GM20000 (cell line): Measurements from ENCODE around the gene SH3BP4.

Experiments used
- DNase-seq: peaks from one replicate; pipeline ENCODE4 v3.0.0; 2012; ENCODE audit warnings: low spot score
- TF ChIP-seq, protein P1 (sequence below): IDR thresholded peaks from 2 replicates; pipeline ENCODE4 v1.5.1; 2012; ENCODE audit warnings: mild to moderate bottlenecking, control low read depth; ENCODE audit errors: extremely low read depth, missing control alignments

SH3BP4 gene

DNA sequence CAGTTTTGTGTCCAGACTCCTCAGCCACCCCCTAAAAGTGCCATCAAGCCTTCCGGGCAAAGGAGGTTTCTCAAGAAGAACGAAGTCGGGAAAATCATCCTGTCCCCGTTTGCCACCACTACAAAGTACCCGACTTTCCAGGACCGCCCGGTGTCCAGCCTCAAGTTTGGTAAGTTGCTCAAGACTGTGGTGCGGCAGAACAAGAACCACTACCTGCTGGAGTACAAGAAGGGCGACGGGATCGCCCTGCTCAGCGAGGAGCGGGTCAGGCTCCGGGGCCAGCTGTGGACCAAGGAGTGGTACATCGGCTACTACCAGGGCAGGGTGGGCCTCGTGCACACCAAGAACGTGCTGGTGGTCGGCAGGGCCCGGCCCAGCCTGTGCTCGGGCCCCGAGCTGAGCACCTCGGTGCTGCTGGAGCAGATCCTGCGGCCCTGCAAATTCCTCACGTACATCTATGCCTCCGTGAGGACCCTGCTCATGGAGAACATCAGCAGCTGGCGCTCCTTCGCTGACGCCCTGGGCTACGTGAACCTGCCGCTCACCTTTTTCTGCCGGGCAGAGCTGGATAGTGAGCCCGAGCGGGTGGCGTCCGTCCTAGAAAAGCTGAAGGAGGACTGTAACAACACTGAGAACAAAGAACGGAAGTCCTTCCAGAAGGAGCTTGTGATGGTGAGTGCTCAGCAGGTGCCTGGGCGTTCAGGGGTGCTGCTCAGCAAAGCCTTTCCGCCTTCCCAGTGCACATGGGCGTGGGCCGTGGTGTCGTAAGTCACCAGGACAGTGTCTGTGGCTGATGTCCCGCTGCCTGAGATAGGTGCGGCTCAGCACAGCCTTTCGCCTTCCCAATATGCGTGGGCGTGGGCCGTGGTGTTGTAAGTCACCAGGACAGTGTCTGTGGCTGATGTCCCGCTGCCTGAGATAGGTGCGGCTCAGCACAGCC, 91.0 kb downstream of the SH3BP4 start:
- no peak for DNase-seq
- TF ChIP-seq, protein P1, sequence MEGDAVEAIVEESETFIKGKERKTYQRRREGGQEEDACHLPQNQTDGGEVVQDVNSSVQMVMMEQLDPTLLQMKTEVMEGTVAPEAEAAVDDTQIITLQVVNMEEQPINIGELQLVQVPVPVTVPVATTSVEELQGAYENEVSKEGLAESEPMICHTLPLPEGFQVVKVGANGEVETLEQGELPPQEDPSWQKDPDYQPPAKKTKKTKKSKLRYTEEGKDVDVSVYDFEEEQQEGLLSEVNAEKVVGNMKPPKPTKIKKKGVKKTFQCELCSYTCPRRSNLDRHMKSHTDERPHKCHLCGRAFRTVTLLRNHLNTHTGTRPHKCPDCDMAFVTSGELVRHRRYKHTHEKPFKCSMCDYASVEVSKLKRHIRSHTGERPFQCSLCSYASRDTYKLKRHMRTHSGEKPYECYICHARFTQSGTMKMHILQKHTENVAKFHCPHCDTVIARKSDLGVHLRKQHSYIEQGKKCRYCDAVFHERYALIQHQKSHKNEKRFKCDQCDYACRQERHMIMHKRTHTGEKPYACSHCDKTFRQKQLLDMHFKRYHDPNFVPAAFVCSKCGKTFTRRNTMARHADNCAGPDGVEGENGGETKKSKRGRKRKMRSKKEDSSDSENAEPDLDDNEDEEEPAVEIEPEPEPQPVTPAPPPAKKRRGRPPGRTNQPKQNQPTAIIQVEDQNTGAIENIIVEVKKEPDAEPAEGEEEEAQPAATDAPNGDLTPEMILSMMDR: no peak

DNA sequence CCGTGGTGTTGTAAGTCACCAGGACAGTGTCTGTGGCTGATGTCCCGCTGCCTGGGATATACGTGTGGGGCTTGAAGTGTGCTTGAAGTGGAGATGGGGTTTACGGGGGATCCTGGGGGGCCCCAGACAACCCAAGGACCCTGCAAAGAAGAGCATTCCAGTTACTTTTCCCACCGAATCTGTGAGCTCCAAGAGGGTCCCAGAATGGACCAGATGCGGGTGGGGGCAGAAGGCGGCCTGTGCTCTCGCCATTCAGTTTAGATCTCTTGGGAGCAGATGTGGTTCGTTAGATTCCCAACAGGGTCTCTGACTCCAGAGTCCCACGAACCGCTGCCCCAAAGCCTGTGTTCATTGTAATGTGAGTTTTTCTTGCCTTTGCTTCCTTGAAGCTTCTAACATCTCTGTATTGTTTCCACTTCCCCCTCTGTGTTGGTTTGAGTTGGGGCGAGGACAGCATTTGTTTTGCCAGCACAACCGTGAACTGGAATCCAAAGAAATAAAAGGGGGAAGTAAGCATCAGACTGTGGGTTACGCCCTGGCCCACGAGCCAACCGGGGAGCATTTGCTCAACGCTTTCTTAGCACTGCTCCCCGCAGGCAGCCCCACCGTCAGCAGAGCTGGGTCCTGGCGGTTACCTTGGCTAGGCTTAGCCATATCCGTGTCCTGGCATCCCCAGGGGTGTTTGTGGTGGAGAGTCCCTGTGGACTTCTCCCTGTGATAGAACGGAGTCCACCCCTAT, 92.1 kb downstream of the SH3BP4 start:
- DNase-seq: no peak
- TF ChIP-seq, protein P1: no peak

DNA sequence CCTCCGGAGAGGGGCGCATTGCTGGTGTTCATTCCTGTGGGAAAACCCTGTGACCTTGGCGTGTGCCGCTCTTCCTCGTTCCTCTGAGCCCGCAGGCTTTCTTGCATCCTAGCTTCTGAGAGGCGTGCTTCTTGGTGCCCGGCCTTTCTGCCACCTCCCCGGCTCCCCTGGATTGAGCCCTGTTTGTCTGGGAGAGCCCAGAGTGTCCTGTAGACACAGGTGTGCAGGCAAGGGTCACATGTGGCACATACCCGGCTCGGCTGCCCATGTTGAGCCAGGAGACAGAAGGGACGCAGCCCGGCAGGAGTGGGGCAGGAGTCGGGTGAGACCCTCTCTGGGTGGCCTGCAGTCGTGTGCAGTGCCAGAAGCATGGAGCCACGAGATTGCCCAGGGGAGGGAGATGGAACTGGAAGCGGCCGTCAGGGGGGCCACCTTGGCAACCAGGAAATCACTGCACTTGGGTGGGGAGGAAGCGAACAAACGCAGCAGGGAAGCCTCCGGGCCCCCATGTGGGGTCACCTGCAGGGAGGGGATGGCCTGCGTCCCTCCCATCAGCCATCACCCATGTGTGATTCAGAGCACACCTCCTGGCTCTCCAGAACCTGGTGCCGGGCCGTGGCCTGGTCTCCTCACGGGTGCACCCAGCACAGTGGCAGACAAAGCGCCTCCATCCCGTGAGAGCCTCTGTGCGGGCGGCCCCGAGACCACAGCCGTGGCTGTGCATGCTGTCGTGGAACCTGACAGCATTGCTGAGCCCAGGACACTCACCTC, 92.9 kb downstream of the SH3BP4 start:
- TF ChIP-seq, protein P1: no peak
- no peak for DNase-seq

DNA sequence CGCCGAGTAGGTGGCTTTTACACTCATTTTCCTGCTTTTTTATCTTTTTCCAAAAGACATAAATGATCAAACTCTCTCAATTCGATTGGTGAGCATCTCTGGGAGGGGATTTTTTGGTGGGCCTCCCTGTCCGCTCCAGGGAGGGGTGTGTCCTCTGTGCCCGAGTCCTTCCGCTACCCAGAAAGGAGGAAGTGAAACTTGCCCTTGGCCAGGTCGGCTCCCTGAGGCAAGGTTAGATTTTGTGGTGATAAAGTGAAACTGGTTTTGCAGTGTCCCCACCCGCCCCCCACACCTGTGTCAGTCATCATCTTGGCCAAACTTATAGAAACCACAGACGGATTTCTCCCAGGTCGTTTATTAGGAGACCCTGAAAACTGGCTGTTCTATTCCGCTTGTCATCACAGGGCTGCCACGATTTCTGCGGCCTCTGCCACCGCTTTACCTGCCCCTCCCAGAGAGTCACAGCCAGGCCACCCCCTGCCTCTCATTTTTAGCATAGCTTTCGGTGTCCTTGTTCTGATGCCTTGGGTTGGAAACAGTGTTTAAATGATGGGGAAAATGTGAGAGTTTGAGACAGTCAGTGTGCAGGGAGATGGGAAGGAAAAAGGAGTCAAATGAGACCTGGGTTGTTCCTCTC, 93.6 kb downstream of the SH3BP4 start:
- DNase-seq: peak; percentile 43
- TF ChIP-seq, protein P1: no peak

DNA sequence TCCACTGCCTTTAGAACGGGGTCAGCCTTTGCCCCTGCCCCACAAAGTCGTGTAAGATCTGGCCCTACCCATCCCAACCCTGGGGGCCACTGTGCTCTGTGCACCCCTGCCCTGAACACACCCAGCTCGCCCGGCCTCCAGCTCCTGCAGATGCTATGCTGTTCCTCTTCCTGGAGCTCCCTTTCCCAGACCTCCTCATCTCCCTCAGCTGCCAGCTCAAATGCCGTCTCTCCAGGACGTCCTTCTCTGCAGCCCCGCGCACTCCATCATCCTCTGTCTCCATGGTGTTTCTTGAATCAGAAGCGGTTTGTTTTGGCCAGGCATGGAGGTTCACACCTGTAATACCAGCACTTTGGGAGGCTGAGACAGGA, 94.1 kb downstream of the SH3BP4 start:
- DNase-seq: no peak

DNA sequence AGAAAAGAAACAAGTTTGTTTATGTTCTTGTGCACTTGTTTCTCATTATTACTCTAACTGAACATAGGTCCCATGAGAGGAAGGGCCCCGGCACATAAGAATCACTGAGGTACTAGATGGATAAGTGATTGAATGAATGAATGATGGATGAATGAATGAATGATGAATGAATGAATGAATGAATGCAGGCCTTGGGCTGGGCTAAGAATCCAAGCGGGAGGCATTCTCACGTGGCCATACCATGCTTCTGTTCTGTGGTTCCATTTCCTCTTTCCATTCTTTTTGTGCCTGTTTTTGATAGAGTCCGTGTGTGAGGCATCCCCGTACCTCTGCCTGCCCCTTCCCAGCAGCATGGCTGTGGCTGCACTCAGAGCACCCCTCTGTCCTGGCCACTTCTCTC, 94.8 kb downstream of the SH3BP4 start:
- TF ChIP-seq, protein P1: no peak
- no peak for DNase-seq

More for the DNA sequence above, 94.1 kb downstream of the SH3BP4 start:
- TF ChIP-seq, protein P1: no peak
